GM21367 (cell line): ENCODE measurements around the gene CRB3.

Source experiments
- ATAC-seq: cut with Tn5 transposase; IDR thresholded peaks from one replicate; pipeline ENCODE4 v1.9.1; 2021; ENCODE audit not compliant: unreplicated experiment

The CRB3 gene

GRCh38 chr19:6431891-6432290 lies 32.2 kb upstream of the CRB3 start:
- ATAC-seq: no peak

- ATAC-seq: no peak
Observed at GRCh38 chr19:6433165-6433564, 30.9 kb upstream of the CRB3 start.

- ATAC-seq: no peak
Observed at GRCh38 chr19:6433663-6434062, 30.4 kb upstream of the CRB3 start, which contains the start of gene SLC25A41. TSS of gene SLC25A41 (minus strand) at chr19:6433763. CDS start at chr19:6433693, 70 bp downstream.

GRCh38 chr19:6439743-6440142 lies 24.3 kb upstream of the CRB3 start:
- no peak for ATAC-seq

GRCh38 chr19:6440905-6441304 lies 23.2 kb upstream of the CRB3 start:
- ATAC-seq: no peak

- no peak for ATAC-seq
Observed at GRCh38 chr19:6442087-6442688, 21.9 kb upstream of the CRB3 start.

- ATAC-seq: no peak
Observed at GRCh38 chr19:6443986-6444385, 20.1 kb upstream of the CRB3 start.

- ATAC-seq: no peak
Observed at GRCh38 chr19:6446452-6446851, 17.6 kb upstream of the CRB3 start.

- ATAC-seq: no peak
Observed at GRCh38 chr19:6448045-6448444, 16.0 kb upstream of the CRB3 start.

- ATAC-seq: no peak
Observed at GRCh38 chr19:6450166-6450565, 13.9 kb upstream of the CRB3 start.

- no peak for ATAC-seq
Observed at GRCh38 chr19:6451583-6452222, 12.4 kb upstream of the CRB3 start.

GRCh38 chr19:6452223-6452614 lies 11.9 kb upstream of the CRB3 start:
- no peak for ATAC-seq

GRCh38 chr19:6452899-6453298 lies 11.2 kb upstream of the CRB3 start:
- no peak for ATAC-seq

- no peak for ATAC-seq
Observed at GRCh38 chr19:6453951-6454565, 10.0 kb upstream of the CRB3 start.

- no peak for ATAC-seq
Observed at GRCh38 chr19:6455924-6456323, 8.1 kb upstream of the CRB3 start.

GRCh38 chr19:6457958-6458694 lies 5.9 kb upstream of the CRB3 start:
- ATAC-seq: no peak

- ATAC-seq: no peak
Observed at GRCh38 chr19:6458695-6459261, 5.3 kb upstream of the CRB3 start.

GRCh38 chr19:6459262-6460098 lies 4.6 kb upstream of the CRB3 start, which contains the start of gene SLC25A23:
TSS of gene SLC25A23 (minus strand) at chr19:6459792. CDS start at chr19:6459628, 164 bp downstream.
- peak; percentile 22 for ATAC-seq

GRCh38 chr19:6460099-6460884 lies 3.8 kb upstream of the CRB3 start:
- peak; percentile 53 for ATAC-seq

GRCh38 chr19:6465006-6465405 lies 935 bp downstream of the CRB3 start:
- no peak for ATAC-seq
